ENCODE measurements around the gene ARID1B. TPM values are rescaled to one million over a fixed set of nuclear protein-coding genes. Genes with fewer than 3 reads are reported as not detected.
A peak's percentile ranks its signal among the peaks of the same experiment; 100 is the strongest.

The ARID1B gene
- total RNA-seq, 1 donor from 2014 or later: 78.1 TPM

- DNase-seq (ENCODE audit: extremely low spot score, unreplicated experiment): no peak
- Mint-ChIP-seq H3K36me3 (ENCODE audit: unreplicated experiment) (peaks cover 24% of the 10 kb centered on the region), H3K27ac (ENCODE audit: unreplicated experiment) (no peak overlapping the region), H3K4me1 (ENCODE audit: unreplicated experiment) (peaks cover 13% of the 10 kb centered on the region), H3K4me3 (ENCODE audit: unreplicated experiment) (no peak overlapping the region), H3K27me3 (ENCODE audit: unreplicated experiment) (no peaks in the 10 kb centered on the region), H3K9me3 (ENCODE audit: unreplicated experiment) (no peaks in the 10 kb centered on the region)
- TF ChIP-seq CTCF (IDR thresholded peaks at IDR 0.05): no peak
Measured at GRCh38 chr6:157182503-157183264, 405.5 kb downstream of the ARID1B start.

- no peaks in the 10 kb centered on the region for H3K27me3 Mint-ChIP-seq (ENCODE audit: unreplicated experiment)
Measured at GRCh38 chr6:157184202-157185015, 407.2 kb downstream of the ARID1B start.

GRCh38 chr6:157185171-157185570 lies 408.0 kb downstream of the ARID1B start:
- H3K4me1 Mint-ChIP-seq (ENCODE audit: unreplicated experiment): peaks cover 13% of the 10 kb centered on the region
- no peaks in the 10 kb centered on the region for H3K27me3 Mint-ChIP-seq (ENCODE audit: unreplicated experiment)
- H3K36me3 Mint-ChIP-seq (ENCODE audit: unreplicated experiment): peaks cover 32% of the 10 kb centered on the region
- no peak for DNase-seq (ENCODE audit: extremely low spot score, unreplicated experiment)
- no peak for TF ChIP-seq CTCF (IDR thresholded peaks at IDR 0.05)
- H3K27ac Mint-ChIP-seq (ENCODE audit: unreplicated experiment): no peak overlapping the region
- no peak overlapping the region for H3K4me3 Mint-ChIP-seq (ENCODE audit: unreplicated experiment)
- no peaks in the 10 kb centered on the region for H3K9me3 Mint-ChIP-seq (ENCODE audit: unreplicated experiment)

More at GRCh38 chr6:157184202-157185015, 407.2 kb downstream of the ARID1B start:
- Mint-ChIP-seq H3K4me1 (ENCODE audit: unreplicated experiment) (peaks cover 13% of the 10 kb centered on the region), H3K4me3 (ENCODE audit: unreplicated experiment) (peak overlapping the region; percentile 20), H3K36me3 (ENCODE audit: unreplicated experiment) (peaks cover 24% of the 10 kb centered on the region), H3K9me3 (ENCODE audit: unreplicated experiment) (no peaks in the 10 kb centered on the region), H3K27ac (ENCODE audit: unreplicated experiment) (no peak overlapping the region)
- no peak for DNase-seq (ENCODE audit: extremely low spot score, unreplicated experiment)
- TF ChIP-seq CTCF (IDR thresholded peaks at IDR 0.05): peak; percentile 95

- TF ChIP-seq CTCF (IDR thresholded peaks at IDR 0.05): no peak
- Mint-ChIP-seq H3K27me3 (ENCODE audit: unreplicated experiment) (no peaks in the 10 kb centered on the region), H3K9me3 (ENCODE audit: unreplicated experiment) (no peaks in the 10 kb centered on the region), H3K4me3 (ENCODE audit: unreplicated experiment) (no peak overlapping the region), H3K27ac (ENCODE audit: unreplicated experiment) (no peak overlapping the region), H3K36me3 (ENCODE audit: unreplicated experiment) (peaks cover 40% of the 10 kb centered on the region), H3K4me1 (ENCODE audit: unreplicated experiment) (peaks cover 13% of the 10 kb centered on the region)
- DNase-seq (ENCODE audit: extremely low spot score, unreplicated experiment): no peak
Measured at GRCh38 chr6:157185986-157186385, 408.8 kb downstream of the ARID1B start.

- TF ChIP-seq CTCF (IDR thresholded peaks at IDR 0.05): no peak
- H3K4me3 Mint-ChIP-seq (ENCODE audit: unreplicated experiment): no peak overlapping the region
- no peak for DNase-seq (ENCODE audit: extremely low spot score, unreplicated experiment)
- H3K27ac Mint-ChIP-seq (ENCODE audit: unreplicated experiment): no peak overlapping the region
- H3K9me3 Mint-ChIP-seq (ENCODE audit: unreplicated experiment): no peaks in the 10 kb centered on the region
- no peaks in the 10 kb centered on the region for H3K27me3 Mint-ChIP-seq (ENCODE audit: unreplicated experiment)
- peaks cover 13% of the 10 kb centered on the region for H3K4me1 Mint-ChIP-seq (ENCODE audit: unreplicated experiment)
- H3K36me3 Mint-ChIP-seq (ENCODE audit: unreplicated experiment): peaks cover 45% of the 10 kb centered on the region
Measured at GRCh38 chr6:157186785-157187181, 409.6 kb downstream of the ARID1B start.

Measured in osteocyte (in vitro differentiated cells).